PC-3 (cell line): ENCODE measurements around the gene TMEM52B. TPM values are rescaled to one million over a fixed set of nuclear protein-coding genes. Genes with fewer than 3 reads are reported as not detected.
A peak's percentile ranks its signal among the peaks of the same experiment; 100 is the strongest.
"Not testable (repeated sequence)": the region's sequence is repeated elsewhere in the genome, so short reads cannot be mapped to it uniquely, and the experiment has no call there.

Source experiments
- ATAC-seq: fragments of 200-7000 bp; cut with Tn5 transposase; 2 replicates; pipeline ENCODE4 v1.9.1; 2020; ENCODE audit warnings: mild to moderate bottlenecking, moderate library complexity
- BruUV-seq: library from RNA; stranded (reverse); fragments of 400-500 nt; replicated peaks from 2 replicates; lab custom pipeline; 2021; lab: Mats Ljungman, UMichigan
- CTCF ChIA-PET: fragments of 300-600 bp; sonication (Branson Sonifier 250); formaldehyde crosslinking; loops from one replicate; lab custom pipeline; 2022; ENCODE audit warnings: antibody characterized with exemption; lab: Charles Lee
- POLR2A ChIA-PET: fragments of 300-600 bp; sonication (Branson Sonifier 250); formaldehyde crosslinking; loops from one replicate; lab custom pipeline; 2022; ENCODE audit warnings: antibody characterized with exemption; ENCODE audit not compliant: unreplicated experiment; lab: Charles Lee
- DNase-seq: peaks from one replicate; pipeline ENCODE4 v3.0.0-alpha.2; 2015
- H2AFZ ChIP-seq: fragments of 300-600 bp; sonication (generic); 2 replicates; pipeline ENCODE4 v1.6.0; 2016; ENCODE audit warnings: antibody characterized with exemption, low read length
- H3F3A ChIP-seq: fragments of 300-600 bp; sonication (generic); one replicate; pipeline ENCODE4 v1.6.0; 2017; ENCODE audit warnings: antibody characterized with exemption, low read length, control low read depth, mild to moderate bottlenecking; ENCODE audit not compliant: unreplicated experiment
- H3K27ac ChIP-seq: fragments of 300-600 bp; sonication (generic); 2 replicates; pipeline ENCODE4 v1.5.1; 2016; ENCODE audit warnings: mild to moderate bottlenecking, low read length
- H3K27me3 ChIP-seq: fragments of 300-600 bp; sonication (generic); 2 replicates; pipeline ENCODE4 v1.6.1; 2016; ENCODE audit warnings: low read length, mixed read lengths
- H3K36me3 ChIP-seq: fragments of 300-600 bp; sonication (generic); 2 replicates; pipeline ENCODE4 v1.6.1; 2016; ENCODE audit warnings: low read depth, mixed run types, low read length, mixed read lengths
- H3K4me1 ChIP-seq: fragments of 300-600 bp; sonication (generic); 2 replicates; pipeline ENCODE4 v1.5.1; 2016; ENCODE audit warnings: low read length; ENCODE audit not compliant: insufficient read depth
- H3K4me2 ChIP-seq: fragments of 300-600 bp; sonication (generic); 2 replicates; pipeline ENCODE4 v1.6.0; 2016; ENCODE audit warnings: low read length
- H3K4me3 ChIP-seq: fragments of 300-600 bp; sonication (generic); 2 replicates; pipeline ENCODE4 v1.5.1; 2016; ENCODE audit warnings: mild to moderate bottlenecking, low read length, mixed read lengths
- H3K79me2 ChIP-seq: fragments of 300-600 bp; sonication (generic); 2 replicates; pipeline ENCODE4 v1.6.1; 2017; ENCODE audit warnings: low read length, mixed read lengths
- H3K9ac ChIP-seq: fragments of 300-600 bp; sonication (generic); 2 replicates; pipeline ENCODE4 v1.6.0; 2016; ENCODE audit warnings: mild to moderate bottlenecking, low read length
- H3K9me2 ChIP-seq: fragments of 300-600 bp; sonication (generic); replicated peaks from 2 replicates; pipeline ENCODE4 v1.6.1; 2016; ENCODE audit warnings: mixed run types, low read length, mixed read lengths
- H3K9me3 ChIP-seq: fragments of 300-600 bp; sonication (generic); 2 replicates; pipeline ENCODE4 v1.6.1; 2016; ENCODE audit warnings: low read length, mixed read lengths
- H4K20me1 ChIP-seq: fragments of 300-600 bp; sonication (generic); 2 replicates; pipeline ENCODE4 v1.6.1; 2016; ENCODE audit warnings: low read length, mixed read lengths
- EZH2 ChIP-seq: fragments of 300-600 bp; sonication (generic); IDR thresholded peaks from one replicate; pipeline ENCODE4 v1.6.1; 2017; ENCODE audit warnings: antibody characterized with exemption, mild to moderate bottlenecking, low read length; ENCODE audit not compliant: unreplicated experiment
- EZH2phosphoT487 ChIP-seq: fragments of 300-600 bp; sonication (generic); IDR thresholded peaks from 2 replicates; pipeline ENCODE4 v1.6.1; 2018; ENCODE audit warnings: mild to moderate bottlenecking, antibody characterized with exemption, low read length, borderline replicate concordance
- intact Hi-C: fragments of 100-400 bp; cut with micrococcal nuclease; formaldehyde crosslinking; loops from 2 replicates; pipeline ENCODE4 v1.9.0; 2023
- total RNA-seq: library from RNA; depleted of rRNA; stranded (reverse); fragments of >200 nt; gene quantifications from 2 replicates; pipeline ENCODE4 v1.2.3, GENCODE V29; 2014
- TF ChIP-seq, protein P1 (sequence below): fragments of 300-600 bp; sonication (generic); conservative IDR thresholded peaks from 2 replicates; pipeline ENCODE4 v1.5.1; 2017; ENCODE audit warnings: antibody characterized with exemption, low read depth, mild to moderate bottlenecking, low read length

Gene TMEM52B
- total RNA-seq, 1 experiment from 2014 or later = not detected

GRCh38 chr12:10196210-10196609, 17.4 kb downstream of the TMEM52B start:
- intact Hi-C loops = no loop called here
- Histone ChIP-seq H4K20me1 (no peaks in the 10 kb centered on the region), H3K9me2 (no peaks in the 10 kb centered on the region), H3K4me3 (no peak overlapping the region), H3K9ac (no peak overlapping the region), H3K4me2 (no peak overlapping the region), H3K9me3 (no peaks in the 10 kb centered on the region), H2AFZ (no peak overlapping the region), H3K27me3 (no peaks in the 10 kb centered on the region), H3K4me1 (peaks cover 24% of the 10 kb centered on the region), H3K27ac (no peak overlapping the region), H3K79me2 (no peaks in the 10 kb centered on the region), H3K36me3 (no peaks in the 10 kb centered on the region), H3F3A (peaks cover 4% of the 10 kb centered on the region)
- DNase-seq (no peak), ATAC-seq (no peak)
- ChIA-PET POLR2A (no interaction called here), CTCF (no interaction called here)
- TF ChIP-seq, protein P1, sequence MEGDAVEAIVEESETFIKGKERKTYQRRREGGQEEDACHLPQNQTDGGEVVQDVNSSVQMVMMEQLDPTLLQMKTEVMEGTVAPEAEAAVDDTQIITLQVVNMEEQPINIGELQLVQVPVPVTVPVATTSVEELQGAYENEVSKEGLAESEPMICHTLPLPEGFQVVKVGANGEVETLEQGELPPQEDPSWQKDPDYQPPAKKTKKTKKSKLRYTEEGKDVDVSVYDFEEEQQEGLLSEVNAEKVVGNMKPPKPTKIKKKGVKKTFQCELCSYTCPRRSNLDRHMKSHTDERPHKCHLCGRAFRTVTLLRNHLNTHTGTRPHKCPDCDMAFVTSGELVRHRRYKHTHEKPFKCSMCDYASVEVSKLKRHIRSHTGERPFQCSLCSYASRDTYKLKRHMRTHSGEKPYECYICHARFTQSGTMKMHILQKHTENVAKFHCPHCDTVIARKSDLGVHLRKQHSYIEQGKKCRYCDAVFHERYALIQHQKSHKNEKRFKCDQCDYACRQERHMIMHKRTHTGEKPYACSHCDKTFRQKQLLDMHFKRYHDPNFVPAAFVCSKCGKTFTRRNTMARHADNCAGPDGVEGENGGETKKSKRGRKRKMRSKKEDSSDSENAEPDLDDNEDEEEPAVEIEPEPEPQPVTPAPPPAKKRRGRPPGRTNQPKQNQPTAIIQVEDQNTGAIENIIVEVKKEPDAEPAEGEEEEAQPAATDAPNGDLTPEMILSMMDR = no peak
- BruUV-seq = no TSS peak

- H3K27me3 ChIP-seq = no peaks in the 10 kb centered on the region
- no peaks in the 10 kb centered on the region for H3K79me2 ChIP-seq
- TF ChIP-seq, protein P1 = no peak
- TF ChIP-seq EZH2phosphoT487 (no peak), EZH2 (no peak)
- H3K9me2 ChIP-seq = no peaks in the 10 kb centered on the region
- no peaks in the 10 kb centered on the region for H4K20me1 ChIP-seq
- no peak overlapping the region for H3K27ac ChIP-seq
- ChIA-PET POLR2A (no interaction called here), CTCF (no interaction called here)
- H2AFZ ChIP-seq = no peak overlapping the region
- H3F3A ChIP-seq = no peaks in the 10 kb centered on the region
- H3K9me3 ChIP-seq = no peaks in the 10 kb centered on the region
- no peak overlapping the region for H3K4me3 ChIP-seq
- no peak for DNase-seq
- H3K4me1 ChIP-seq = peaks cover 12% of the 10 kb centered on the region
- no peak overlapping the region for H3K9ac ChIP-seq
- intact Hi-C loops = no loop called here
- BruUV-seq = no TSS peak
- H3K36me3 ChIP-seq = no peaks in the 10 kb centered on the region
- ATAC-seq = no peak
- no peak overlapping the region for H3K4me2 ChIP-seq
Observed at GRCh38 chr12:10197879-10198278, 19.0 kb downstream of the TMEM52B start.

GRCh38 chr12:10204495-10204894, 25.7 kb downstream of the TMEM52B start:
- BruUV-seq, CTCF ChIA-PET: not testable (repeated sequence)
- H3K4me2 ChIP-seq = 0 out of 2 replicates have a peak overlapping the region, but pooled peaks have one; percentile 43

More at GRCh38 chr12:10204495-10204894, 25.7 kb downstream of the TMEM52B start:
- H3K79me2 ChIP-seq, POLR2A ChIA-PET, H3K9me2 ChIP-seq, DNase-seq, H3K4me3 ChIP-seq, intact Hi-C loops, H3K9ac ChIP-seq, H3K36me3 ChIP-seq, H3K27ac ChIP-seq, H2AFZ ChIP-seq, H4K20me1 ChIP-seq, ATAC-seq, H3K27me3 ChIP-seq, H3F3A ChIP-seq, H3K9me3 ChIP-seq: not testable (repeated sequence)
- peaks cover 18% of the 10 kb centered on the region for H3K4me1 ChIP-seq
